ENCODE results near the gene CCL21. TPM values are rescaled to one million over a fixed set of nuclear protein-coding genes. Genes with fewer than 3 reads are reported as not detected.

The CCL21 gene
- total RNA-seq, 1 donor from 2014 or later: not detected

DNA sequence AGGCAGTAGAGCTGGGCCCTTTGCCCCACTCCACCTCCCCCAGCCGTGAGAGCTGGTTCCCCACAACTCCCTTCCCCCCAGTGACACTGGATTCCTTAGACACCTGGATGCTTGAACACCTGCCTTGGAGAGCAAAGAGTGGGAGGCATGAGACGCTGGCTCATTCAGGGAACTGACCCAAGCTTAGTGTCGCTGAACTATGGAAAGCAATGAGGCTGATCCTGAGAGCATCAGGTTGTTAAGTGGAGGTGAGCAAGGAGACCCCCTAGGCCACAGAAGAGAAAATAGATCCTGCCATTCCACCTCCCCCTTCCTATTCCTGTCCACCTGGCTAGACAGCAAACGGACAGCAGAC, 20.8 kb downstream of the CCL21 start:
- no peaks in the 10 kb centered on the region for H3K27me3 Mint-ChIP-seq (ENCODE audit: unreplicated experiment)
- peaks cover 5% of the 10 kb centered on the region for H3K36me3 Mint-ChIP-seq (ENCODE audit: unreplicated experiment)
- no peaks in the 10 kb centered on the region for H3K4me1 Mint-ChIP-seq (ENCODE audit: low read depth, unreplicated experiment)
- TF ChIP-seq CTCF (IDR thresholded peaks at IDR 0.05; ENCODE audit: partially characterized antibody, unreplicated experiment): no peak
- H3K9me3 Mint-ChIP-seq (ENCODE audit: unreplicated experiment): peaks cover 7% of the 10 kb centered on the region
- DNase-seq: no peak
- no peak overlapping the region for H3K27ac Mint-ChIP-seq (ENCODE audit: unreplicated experiment)
- no peak overlapping the region for H3K4me3 Mint-ChIP-seq (ENCODE audit: unreplicated experiment)

- H3K36me3 Mint-ChIP-seq (ENCODE audit: unreplicated experiment): peaks cover 6% of the 10 kb centered on the region
- H3K4me1 Mint-ChIP-seq (ENCODE audit: low read depth, unreplicated experiment): no peaks in the 10 kb centered on the region
- H3K27ac Mint-ChIP-seq (ENCODE audit: unreplicated experiment): no peak overlapping the region
- no peak for TF ChIP-seq CTCF (IDR thresholded peaks at IDR 0.05; ENCODE audit: partially characterized antibody, unreplicated experiment)
- no peaks in the 10 kb centered on the region for H3K27me3 Mint-ChIP-seq (ENCODE audit: unreplicated experiment)
- no peak for DNase-seq
- H3K4me3 Mint-ChIP-seq (ENCODE audit: unreplicated experiment): no peak overlapping the region
- H3K9me3 Mint-ChIP-seq (ENCODE audit: unreplicated experiment): peaks cover 9% of the 10 kb centered on the region
Observed at GRCh38 chr9:34688329-34689115, 21.4 kb downstream of the CCL21 start.

DNA sequence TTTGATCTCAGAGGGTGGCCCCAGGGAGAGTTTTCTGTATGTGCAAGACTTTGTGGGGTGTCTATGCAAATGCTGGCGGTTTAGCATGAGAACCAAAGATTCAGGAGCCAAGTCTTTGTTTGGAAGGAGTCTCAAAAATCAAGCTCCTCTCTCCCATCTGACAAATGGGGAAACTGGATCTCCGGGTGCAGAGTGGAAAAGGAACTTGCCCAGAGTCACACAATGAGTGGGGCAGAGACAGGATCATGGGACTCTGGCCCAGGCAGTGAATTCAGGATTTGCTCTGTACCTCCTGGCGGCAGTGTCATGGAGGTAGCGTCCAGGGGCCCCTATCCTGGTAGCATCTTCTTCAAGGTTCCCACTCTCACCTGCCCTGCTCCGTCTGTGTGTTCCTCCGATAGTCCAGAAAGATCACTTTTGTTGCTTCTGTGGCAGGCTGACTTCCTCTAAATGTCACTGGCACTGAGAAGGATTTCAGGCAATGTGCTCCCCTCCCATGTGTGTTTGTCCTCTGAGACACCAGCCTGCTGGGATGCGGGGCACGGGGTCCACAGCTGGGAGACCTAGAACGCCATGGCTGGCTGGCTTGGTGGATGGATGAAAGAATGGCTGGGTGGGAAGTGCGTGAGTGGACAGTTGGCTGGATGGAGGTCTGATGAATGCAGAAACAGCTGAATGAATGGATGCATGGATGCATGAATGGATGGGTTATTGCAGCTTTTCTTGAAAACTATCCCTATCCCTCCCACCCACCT, 22.5 kb downstream of the CCL21 start:
- no peak overlapping the region for H3K27ac Mint-ChIP-seq (ENCODE audit: unreplicated experiment)
- H3K4me3 Mint-ChIP-seq (ENCODE audit: unreplicated experiment): no peak overlapping the region
- no peak for TF ChIP-seq CTCF (IDR thresholded peaks at IDR 0.05; ENCODE audit: partially characterized antibody, unreplicated experiment)
- no peaks in the 10 kb centered on the region for H3K27me3 Mint-ChIP-seq (ENCODE audit: unreplicated experiment)
- H3K4me1 Mint-ChIP-seq (ENCODE audit: low read depth, unreplicated experiment): no peaks in the 10 kb centered on the region
- peaks cover 9% of the 10 kb centered on the region for H3K9me3 Mint-ChIP-seq (ENCODE audit: unreplicated experiment)
- DNase-seq: no peak
- H3K36me3 Mint-ChIP-seq (ENCODE audit: unreplicated experiment): peaks cover 6% of the 10 kb centered on the region

- H3K4me3 Mint-ChIP-seq (ENCODE audit: unreplicated experiment): no peak overlapping the region
- H3K4me1 Mint-ChIP-seq (ENCODE audit: low read depth, unreplicated experiment): no peaks in the 10 kb centered on the region
- DNase-seq: no peak
- H3K27ac Mint-ChIP-seq (ENCODE audit: unreplicated experiment): no peak overlapping the region
- no peak for TF ChIP-seq CTCF (IDR thresholded peaks at IDR 0.05; ENCODE audit: partially characterized antibody, unreplicated experiment)
- peaks cover 9% of the 10 kb centered on the region for H3K9me3 Mint-ChIP-seq (ENCODE audit: unreplicated experiment)
- H3K27me3 Mint-ChIP-seq (ENCODE audit: unreplicated experiment): no peaks in the 10 kb centered on the region
- peaks cover 6% of the 10 kb centered on the region for H3K36me3 Mint-ChIP-seq (ENCODE audit: unreplicated experiment)
Observed at GRCh38 chr9:34686732-34687131, 23.2 kb downstream of the CCL21 start.

GRCh38 chr9:34686231-34686630, 23.7 kb downstream of the CCL21 start:
- peaks cover 9% of the 10 kb centered on the region for H3K9me3 Mint-ChIP-seq (ENCODE audit: unreplicated experiment)
- peaks cover 6% of the 10 kb centered on the region for H3K36me3 Mint-ChIP-seq (ENCODE audit: unreplicated experiment)
- DNase-seq: no peak
- no peak overlapping the region for H3K27ac Mint-ChIP-seq (ENCODE audit: unreplicated experiment)
- TF ChIP-seq CTCF (IDR thresholded peaks at IDR 0.05; ENCODE audit: partially characterized antibody, unreplicated experiment): no peak
- H3K4me3 Mint-ChIP-seq (ENCODE audit: unreplicated experiment): no peak overlapping the region
- H3K27me3 Mint-ChIP-seq (ENCODE audit: unreplicated experiment): no peaks in the 10 kb centered on the region
- H3K4me1 Mint-ChIP-seq (ENCODE audit: low read depth, unreplicated experiment): no peaks in the 10 kb centered on the region
